HAP-1 (cell line): ENCODE results near the gene PLEKHF1.

Source experiments
- DNase-seq, 2 experiments: peaks; one replicate each; pipeline ENCODE4 v3.0.0-alpha.2; 2016 to 2020; ENCODE audit warnings: low spot score in 2 of 2
- H3K27me3 ChIP-seq: fragments of 250-450 bp; sonication (Bioruptor Pico); 2 replicates; pipeline ENCODE4 v1.5.1; 2020; ENCODE audit warnings: low read depth, mild to moderate bottlenecking, moderate library complexity
- H3K36me3 ChIP-seq: fragments of 250-450 bp; sonication (Bioruptor Pico); replicated peaks from 2 replicates; pipeline ENCODE4 v1.5.1; 2020; ENCODE audit warnings: mild to moderate bottlenecking
- H3K4me1 ChIP-seq: fragments of 250-450 bp; sonication (Bioruptor Pico); 2 replicates; pipeline ENCODE4 v1.5.1; 2020; ENCODE audit warnings: mild to moderate bottlenecking
- H3K4me3 ChIP-seq: fragments of 250-450 bp; sonication (Bioruptor Pico); 2 replicates; pipeline ENCODE4 v1.5.1; 2020; ENCODE audit warnings: mild to moderate bottlenecking, moderate library complexity
- H3K9me3 ChIP-seq: fragments of 250-450 bp; sonication (Bioruptor Pico); 2 replicates; pipeline ENCODE4 v1.5.1; 2020; ENCODE audit warnings: mild to moderate bottlenecking, moderate library complexity
- in situ Hi-C: fragments of 300-500 bp; cut with MboI; formaldehyde crosslinking; loops from 3 replicates; pipeline ENCODE4 v1.14.3; 2020; ENCODE audit warnings: low sequenced_read_pairs, inconsistent platforms, mixed read lengths

PLEKHF1 gene

GRCh38 chr19:29714371-29714952 is 49.2 kb downstream of the PLEKHF1 start:
- no peak for DNase-seq
- Histone ChIP-seq H3K36me3 (no peaks in the 10 kb centered on the region), H3K9me3 (no peaks in the 10 kb centered on the region), H3K27me3 (no peaks in the 10 kb centered on the region), H3K4me1 (peaks cover 15% of the 10 kb centered on the region), H3K4me3 (peak overlapping the region; percentile 70)
- in situ Hi-C loops: no loop called here

GRCh38 chr19:29714953-29715700 is 49.9 kb downstream of the PLEKHF1 start, which contains the start of gene C19orf12:
TSS of gene C19orf12 (minus strand) at chr19:29715261. CDS start at chr19:29708413, 6,848 bp downstream.
- no peaks in the 10 kb centered on the region for H3K36me3 ChIP-seq
- H3K4me3 ChIP-seq: peak within 1 kb of the TSS; percentile 70
- H3K9me3 ChIP-seq: no peaks in the 10 kb centered on the region
- no peaks in the 10 kb centered on the region for H3K27me3 ChIP-seq
- peak; percentile 58 to 79 for DNase-seq
- H3K4me1 ChIP-seq: peaks cover 15% of the 10 kb centered on the region
- in situ Hi-C loops: no loop called here

GRCh38 chr19:29715701-29716581 is 50.7 kb downstream of the PLEKHF1 start:
- in situ Hi-C loops: no loop called here

GRCh38 chr19:29717051-29717450 is 51.8 kb downstream of the PLEKHF1 start:
- H3K4me3 ChIP-seq: no peak overlapping the region
- peaks cover 23% of the 10 kb centered on the region for H3K4me1 ChIP-seq
- no peak for DNase-seq
- H3K27me3 ChIP-seq: no peaks in the 10 kb centered on the region
- no peaks in the 10 kb centered on the region for H3K9me3 ChIP-seq
- in situ Hi-C loops: no loop called here
- H3K36me3 ChIP-seq: no peaks in the 10 kb centered on the region

More at GRCh38 chr19:29715701-29716581, 50.7 kb downstream of the PLEKHF1 start:
- Histone ChIP-seq H3K36me3 (no peaks in the 10 kb centered on the region), H3K4me1 (peaks cover 15% of the 10 kb centered on the region), H3K27me3 (no peaks in the 10 kb centered on the region), H3K4me3 (peak overlapping the region; percentile 70), H3K9me3 (no peaks in the 10 kb centered on the region)
- peak in 1 of 2 experiments; percentile 8 for DNase-seq

- peak; percentile 60 to 74 for DNase-seq
Measured at GRCh38 chr19:29724102-29724641, 58.9 kb downstream of the PLEKHF1 start.

GRCh38 chr19:29724746-29725145 is 59.5 kb downstream of the PLEKHF1 start:
- no peaks in the 10 kb centered on the region for H3K36me3 ChIP-seq
- H3K4me3 ChIP-seq: no peak overlapping the region
- in situ Hi-C loops: loop anchor here (10.0 kb wide), 1 partner anchor 930 kb away; no protein-coding TSS in a partner anchor
- H3K9me3 ChIP-seq: no peaks in the 10 kb centered on the region
- peak; percentile 19 to 47 for DNase-seq
- no peaks in the 10 kb centered on the region for H3K27me3 ChIP-seq
- H3K4me1 ChIP-seq: peaks cover 24% of the 10 kb centered on the region

More at GRCh38 chr19:29724102-29724641, 58.9 kb downstream of the PLEKHF1 start:
- Histone ChIP-seq H3K9me3 (no peaks in the 10 kb centered on the region), H3K4me3 (peak overlapping the region; percentile 8), H3K36me3 (no peaks in the 10 kb centered on the region), H3K27me3 (no peaks in the 10 kb centered on the region), H3K4me1 (peaks cover 24% of the 10 kb centered on the region)
- in situ Hi-C loops: loop anchor here (10.0 kb wide), 1 partner anchor 931 kb away; no protein-coding TSS in a partner anchor
